ENCODE results near the gene COX5A.

COX5A gene

DNA sequence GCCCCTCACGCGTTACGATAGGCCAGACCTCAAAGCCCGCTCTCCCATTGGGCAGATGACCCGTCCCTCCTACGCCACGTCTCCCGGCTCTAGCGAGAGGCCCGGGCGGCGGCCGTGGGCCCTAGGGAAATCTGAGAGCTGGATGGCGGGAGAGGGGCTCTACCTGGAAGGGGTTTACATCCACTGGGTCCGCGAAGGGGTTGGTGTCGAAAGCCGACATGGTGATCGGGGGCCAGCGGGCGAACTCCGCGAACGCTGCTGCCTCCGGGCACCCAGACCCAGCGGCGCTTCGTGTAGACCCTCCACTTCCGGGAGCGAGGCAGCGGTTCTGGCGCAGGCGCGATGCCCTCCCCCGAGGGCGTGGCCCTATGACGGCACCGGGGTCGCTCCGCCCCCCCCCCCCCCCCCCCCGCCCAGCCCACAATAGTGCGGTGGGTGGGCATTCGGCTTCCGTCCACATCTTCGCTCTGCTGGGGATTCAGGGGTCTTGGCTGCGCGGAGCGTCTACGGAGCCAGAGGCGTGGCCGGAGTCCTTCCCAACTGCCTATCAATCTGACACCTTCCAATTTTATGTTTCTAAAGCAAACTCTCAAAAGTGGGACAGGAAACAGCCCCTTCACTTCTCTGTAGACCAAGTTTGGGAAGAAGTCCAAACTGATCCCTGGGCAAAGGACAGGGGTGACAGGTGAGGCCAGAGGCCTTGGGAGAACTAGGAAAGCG, 64.7 kb downstream of the COX5A start, which contains the start of gene SCAMP2:
TSS of gene SCAMP2 (minus strand) at position 330 of the 720 bp plus-strand sequence. CDS start at position 220, 110 bp downstream.
- DNase-seq (ENCODE audit: low read depth in 2 of 2): peak; percentile 80 to 88

DNA sequence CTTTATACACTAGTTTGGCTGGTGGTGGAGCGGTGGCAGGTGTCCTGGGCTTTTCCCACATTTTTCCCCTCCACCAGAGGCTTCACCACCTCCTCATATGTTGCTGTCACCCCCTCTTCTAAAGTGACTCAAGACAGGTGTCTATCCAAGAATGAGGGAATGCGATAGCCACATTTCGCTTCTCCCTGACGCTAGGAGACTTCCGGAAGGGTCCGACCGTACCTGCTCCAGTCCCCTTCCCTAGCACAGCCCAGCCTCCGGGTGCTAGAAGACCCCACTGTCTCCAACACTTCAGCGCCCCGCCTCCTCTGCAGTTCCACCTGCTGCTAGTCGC, 65.2 kb downstream of the COX5A start:
- no peak for DNase-seq (ENCODE audit: low read depth in 2 of 2)

DNA sequence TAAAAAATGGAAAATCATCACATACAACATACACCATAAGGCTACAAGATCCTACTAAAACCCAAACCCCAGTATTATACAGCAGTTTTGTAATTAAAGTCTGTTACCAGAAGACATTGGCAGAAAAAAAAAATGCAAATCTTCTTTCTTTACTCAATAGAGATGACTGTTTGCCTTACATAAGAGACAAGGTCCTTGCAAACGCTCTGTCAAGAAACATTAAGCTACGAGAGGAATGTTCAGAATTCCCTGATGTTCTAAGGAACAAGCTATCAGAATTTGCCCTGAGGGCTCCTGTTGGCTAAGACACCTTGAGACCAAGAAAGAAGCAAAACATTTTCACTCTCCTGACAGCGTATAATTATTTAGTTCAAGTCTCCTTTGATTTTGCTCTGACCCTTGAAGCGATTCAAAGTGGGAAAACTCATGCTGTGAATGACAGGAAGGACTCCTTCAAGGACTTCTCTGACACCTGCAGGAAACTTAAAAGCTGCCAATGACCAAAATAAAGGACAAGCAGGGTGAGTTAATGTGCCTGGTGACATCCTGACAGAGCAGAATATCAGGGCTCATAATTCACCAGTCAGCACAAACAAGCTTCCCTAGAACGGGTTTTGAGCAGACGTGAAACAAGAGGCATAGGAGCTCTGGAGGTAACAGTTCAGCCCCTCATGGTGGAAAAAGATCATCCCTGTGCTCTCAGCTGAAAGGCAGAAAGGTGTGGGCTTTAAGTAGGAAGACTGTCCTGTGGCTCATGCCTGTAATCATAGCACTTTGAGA, 67.2 kb downstream of the COX5A start:
- DNase-seq (ENCODE audit: low read depth in 2 of 2): no peak

Data from stimulated activated CD4-positive, alpha-beta T cell treated with anti-CD3 and anti-CD28 coated beads, Interleukin-12 subunit alpha, Interleukin-12 subunit beta, amount 100 ng/mL, for 24 hours (primary cell).